Gastroesophageal sphincter (tissue), 4 donors: ENCODE results near the gene INSR. TPM values are rescaled to one million over a fixed set of nuclear protein-coding genes. Genes with fewer than 3 reads are reported as not detected.

Experiments
- ATAC-seq: fragments of 150-250 bp; one replicate; pipeline ENCODE4 v1.9.1; 2016; ENCODE audit warnings: mild to moderate bottlenecking, moderate library complexity
- H3K27ac ChIP-seq, 4 donors: fragments of 200-600 bp; sonication (generic) in 3 of 4; 1 replicate in 3 of 4; 2 replicates in 1 of 4; pipeline ENCODE4 v1.5.1; 2016 to 2019
- H3K27me3 ChIP-seq: fragments of 200-600 bp; sonication (generic); one replicate; pipeline ENCODE4 v1.5.1; 2019
- H3K36me3 ChIP-seq, 2 donors: fragments of 200-600 bp; sonication (generic); one replicate each; pipeline ENCODE4 v1.5.1; 2019; ENCODE audit warnings: control low read depth in 1 of 2
- H3K4me1 ChIP-seq, 3 donors: fragments of 200-600 bp; sonication (generic); 1 replicate in 2 of 3; 2 replicates in 1 of 3; pipeline ENCODE4 v1.5.1; 2016 to 2019; ENCODE audit warnings: control low read depth in 2 of 3
- H3K4me3 ChIP-seq, 2 donors: fragments of 200-600 bp; sonication (generic); one replicate each; pipeline ENCODE4 v1.5.1; 2019; ENCODE audit warnings: mild to moderate bottlenecking in 1 of 2, moderate library complexity in 1 of 2
- H3K9me3 ChIP-seq, 3 donors: fragments of 200-600 bp; sonication (generic); one replicate each; pipeline ENCODE4 v1.5.1; 2017 to 2019; ENCODE audit warnings: control low read depth in 2 of 3
- EP300 ChIP-seq: sonication (generic); formaldehyde crosslinking; IDR thresholded peaks from one replicate; pipeline ENCODE4 v1.6.1; 2017; ENCODE audit warnings: antibody characterized with exemption, mild to moderate bottlenecking
- POLR2A ChIP-seq, 2 donors: fragments of 450-650 bp; IDR thresholded peaks; one replicate each; pipeline ENCODE4 v1.6.1; 2017; ENCODE audit warnings: antibody characterized with exemption in 2 of 2, mild to moderate bottlenecking in 2 of 2, moderate library complexity in 1 of 2
- POLR2AphosphoS5 ChIP-seq: sonication (generic); formaldehyde crosslinking; IDR thresholded peaks from one replicate; pipeline ENCODE4 v1.6.1; 2017; ENCODE audit warnings: antibody characterized with exemption
- WGBS, 2 donors: methylation state at CpG; one replicate each; pipeline ENCODE4 v1.1.5; 2018; ENCODE audit warnings: low coverage in 1 of 2; 5-methylcytosine and 5-hydroxymethylcytosine counted together
- total RNA-seq, 4 donors: library from RNA; depleted of rRNA; stranded (reverse); fragments of >200 nt; gene quantifications; one replicate each; pipeline ENCODE4 v1.1.0, GENCODE V29; 2016
- TF ChIP-seq, protein P1 (sequence below), 4 experiments: fragments of 200-600 bp in 2 of 4; fragments of 450-650 bp in 2 of 4; sonication (generic) in 1 of 4; IDR thresholded peaks; one replicate each; pipeline ENCODE4 v1.5.1; 2017 to 2019; ENCODE audit warnings: antibody characterized with exemption in 4 of 4, mild to moderate bottlenecking in 2 of 4, moderate library complexity in 2 of 4

INSR gene
- total RNA-seq, 4 donors from 2014 or later = 67.6 to 95.6 (median 81.2) TPM

DNA sequence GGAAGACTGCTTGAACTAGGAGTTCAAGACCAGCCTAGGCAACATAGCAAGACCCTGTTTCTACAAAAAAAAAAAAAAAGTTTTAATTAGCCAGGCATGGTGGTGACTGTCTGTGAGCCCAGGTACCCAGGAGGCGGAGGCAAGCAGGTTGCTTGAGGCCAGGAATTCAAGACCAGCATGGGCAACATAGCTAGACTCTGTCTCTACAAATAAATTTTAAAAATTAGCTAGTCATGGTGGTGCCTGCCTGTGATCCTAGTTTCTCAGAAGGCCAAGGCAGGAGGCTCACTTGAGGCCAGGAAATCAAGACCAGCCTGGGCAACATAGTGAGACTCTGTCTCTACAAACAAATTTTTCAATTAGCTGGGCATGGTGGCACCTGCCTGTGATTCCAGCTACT lies 6.1 kb downstream of the INSR start:
- H3K4me3 ChIP-seq = no peak overlapping the region
- 100% methylated on average over 1 of the region's 1 CpG; no CpG with 5 or more reads in 1 of the 2 donors for WGBS, 2 donors
- peak overlapping the region in 1 of 4 donors; percentile 47 for H3K27ac ChIP-seq
- H3K9me3 ChIP-seq = no peaks in the 10 kb centered on the region
- TF ChIP-seq EP300 (no peak), POLR2AphosphoS5 (no peak), POLR2A (IDR thresholded peaks at IDR 0.05) (no peak)
- TF ChIP-seq, protein P1, sequence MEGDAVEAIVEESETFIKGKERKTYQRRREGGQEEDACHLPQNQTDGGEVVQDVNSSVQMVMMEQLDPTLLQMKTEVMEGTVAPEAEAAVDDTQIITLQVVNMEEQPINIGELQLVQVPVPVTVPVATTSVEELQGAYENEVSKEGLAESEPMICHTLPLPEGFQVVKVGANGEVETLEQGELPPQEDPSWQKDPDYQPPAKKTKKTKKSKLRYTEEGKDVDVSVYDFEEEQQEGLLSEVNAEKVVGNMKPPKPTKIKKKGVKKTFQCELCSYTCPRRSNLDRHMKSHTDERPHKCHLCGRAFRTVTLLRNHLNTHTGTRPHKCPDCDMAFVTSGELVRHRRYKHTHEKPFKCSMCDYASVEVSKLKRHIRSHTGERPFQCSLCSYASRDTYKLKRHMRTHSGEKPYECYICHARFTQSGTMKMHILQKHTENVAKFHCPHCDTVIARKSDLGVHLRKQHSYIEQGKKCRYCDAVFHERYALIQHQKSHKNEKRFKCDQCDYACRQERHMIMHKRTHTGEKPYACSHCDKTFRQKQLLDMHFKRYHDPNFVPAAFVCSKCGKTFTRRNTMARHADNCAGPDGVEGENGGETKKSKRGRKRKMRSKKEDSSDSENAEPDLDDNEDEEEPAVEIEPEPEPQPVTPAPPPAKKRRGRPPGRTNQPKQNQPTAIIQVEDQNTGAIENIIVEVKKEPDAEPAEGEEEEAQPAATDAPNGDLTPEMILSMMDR (IDR thresholded peaks at IDR 0.05) = no peak
- H3K27me3 ChIP-seq = no peaks in the 10 kb centered on the region
- no peak for ATAC-seq
- H3K4me1 ChIP-seq = peaks cover 0 to 47% (median 6%) of the 10 kb centered on the region in 3 donors
- no peaks in the 10 kb centered on the region for H3K36me3 ChIP-seq

DNA sequence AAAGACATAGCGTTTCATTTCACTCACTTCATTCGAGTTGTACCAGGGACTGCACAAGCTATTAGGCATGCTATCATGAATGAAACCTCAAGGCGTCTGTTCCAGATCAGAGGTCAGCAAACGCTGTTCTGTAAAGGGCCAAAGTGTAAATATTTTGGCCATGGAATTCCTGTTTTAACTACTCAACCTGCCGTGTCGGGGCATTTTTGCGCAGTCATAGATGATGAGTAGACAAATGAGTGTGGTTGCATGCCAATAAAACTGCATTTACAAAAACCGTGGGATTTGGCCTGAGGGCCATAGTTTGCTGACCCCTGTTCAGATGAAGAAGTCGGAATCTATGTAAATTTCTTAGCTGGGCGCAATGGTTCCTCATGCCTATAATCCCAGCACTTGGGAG lies 6.5 kb downstream of the INSR start:
- ATAC-seq = no peak
- WGBS, 2 donors = 60 to 61% methylated on average over 3 to 10 of the region's 10 CpGs

DNA sequence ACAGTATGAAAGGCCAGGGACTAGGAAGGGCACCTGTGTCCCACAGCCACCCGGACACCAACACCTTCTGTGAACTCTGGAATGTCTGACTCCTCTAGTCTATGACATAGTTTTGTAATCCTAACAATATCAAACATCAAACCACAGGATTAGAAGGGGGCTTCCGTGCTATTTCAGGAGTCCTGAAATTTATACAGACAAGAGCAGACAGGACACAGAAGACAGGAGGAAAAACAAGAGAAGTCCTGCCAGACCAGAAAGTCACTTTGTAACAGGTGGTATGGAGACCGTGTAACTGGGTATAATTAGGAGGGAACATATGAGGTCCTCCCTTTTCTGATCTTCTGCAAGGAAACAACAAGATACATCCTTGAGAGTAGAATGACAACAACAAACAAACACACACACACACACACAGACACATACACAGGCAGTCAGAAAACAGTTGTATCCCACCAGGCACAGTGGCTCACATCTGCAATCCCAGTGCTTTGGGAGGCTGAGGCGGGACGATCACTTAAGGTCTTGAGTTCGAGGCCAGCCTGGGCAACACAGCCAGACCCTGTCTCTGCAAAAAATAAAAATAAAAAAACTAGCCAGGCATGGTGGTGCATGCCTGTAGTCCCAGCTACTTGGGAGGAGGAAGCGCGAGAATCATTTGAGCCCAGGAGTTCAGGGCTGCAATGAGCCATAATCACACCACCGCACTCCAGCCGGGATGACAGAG lies 13.1 kb downstream of the INSR start:
- Histone ChIP-seq H3K4me1 (no peaks in the 10 kb centered on the region), H3K9me3 (no peaks in the 10 kb centered on the region), H3K36me3 (peaks cover 0 to 24% of the 10 kb centered on the region in 2 donors), H3K4me3 (no peak overlapping the region), H3K27ac (no peak overlapping the region), H3K27me3 (no peaks in the 10 kb centered on the region)
- WGBS, 2 donors = 70 to 75% methylated on average over 6 to 9 of the region's 10 CpGs
- TF ChIP-seq, protein P1 (IDR thresholded peaks at IDR 0.05) = no peak
- TF ChIP-seq EP300 = no peak
- no peak for TF ChIP-seq POLR2AphosphoS5
- no peak for TF ChIP-seq POLR2A (IDR thresholded peaks at IDR 0.05)
- ATAC-seq = no peak

More for the DNA sequence above, 6.5 kb downstream of the INSR start:
- H3K4me1 ChIP-seq = peaks cover 0 to 43% (median 5%) of the 10 kb centered on the region in 3 donors
- no peak for TF ChIP-seq POLR2A (IDR thresholded peaks at IDR 0.05)
- TF ChIP-seq EP300 = no peak
- TF ChIP-seq, protein P1 (IDR thresholded peaks at IDR 0.05) = no peak
- TF ChIP-seq POLR2AphosphoS5 = no peak
- H3K9me3 ChIP-seq = no peaks in the 10 kb centered on the region
- no peaks in the 10 kb centered on the region for H3K27me3 ChIP-seq
- no peaks in the 10 kb centered on the region for H3K36me3 ChIP-seq
- H3K4me3 ChIP-seq = no peak overlapping the region
- peak overlapping the region in 1 of 4 donors; percentile 47 for H3K27ac ChIP-seq

DNA sequence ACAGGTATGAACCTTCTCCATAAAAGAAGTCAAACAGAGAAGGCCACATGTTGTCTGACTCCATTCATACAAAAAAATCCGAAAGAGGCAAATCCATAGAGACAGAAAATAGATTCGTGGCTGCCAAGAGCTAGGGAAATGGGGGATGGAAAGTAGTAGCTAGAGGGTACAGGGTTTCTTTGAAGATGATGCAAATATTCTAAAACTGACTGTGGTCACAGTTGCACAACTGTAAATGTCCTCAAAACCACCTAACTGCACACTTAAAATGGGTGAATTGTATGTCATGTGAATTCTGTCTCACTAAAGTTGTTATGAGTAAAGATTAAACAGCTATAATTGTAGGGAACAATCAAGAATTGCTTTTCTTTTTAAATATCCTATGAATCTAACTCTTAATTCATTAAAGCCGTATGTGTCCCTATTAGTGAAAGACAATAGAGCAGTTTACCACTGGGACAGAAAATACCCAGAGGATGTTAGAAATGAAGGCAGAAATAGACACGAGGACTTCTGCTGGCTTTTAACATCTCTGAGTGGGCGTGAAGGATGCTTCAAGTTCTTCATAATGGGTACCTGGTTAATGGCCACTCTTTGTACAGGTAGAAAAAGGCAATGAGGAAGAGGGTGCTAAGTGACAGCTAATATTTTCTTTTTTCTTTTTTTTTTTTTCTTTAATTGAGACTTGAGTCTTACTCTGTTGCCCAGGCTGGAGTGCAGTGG lies 21.2 kb downstream of the INSR start:
- Histone ChIP-seq H3K36me3 (peaks cover 0 to 28% of the 10 kb centered on the region in 2 donors), H3K4me1 (no peaks in the 10 kb centered on the region), H3K9me3 (no peaks in the 10 kb centered on the region), H3K4me3 (no peak overlapping the region), H3K27me3 (no peaks in the 10 kb centered on the region), H3K27ac (no peak overlapping the region)
- no peak for ATAC-seq
- 52 to 73% methylated on average over 5 of the region's 5 CpGs for WGBS, 2 donors
- no peak for TF ChIP-seq POLR2AphosphoS5
- no peak for TF ChIP-seq EP300
- TF ChIP-seq, protein P1 (IDR thresholded peaks at IDR 0.05) = no peak
- TF ChIP-seq POLR2A (IDR thresholded peaks at IDR 0.05) = no peak
